ENCODE data around the gene PCDHGA11. TPM values are rescaled to one million over a fixed set of nuclear protein-coding genes. Genes with fewer than 3 reads are reported as not detected.
"Not testable (repeated sequence)": the region's sequence is repeated elsewhere in the genome, so short reads cannot be mapped to it uniquely, and the experiment has no call there.

PCDHGA11 gene
- total and polyA plus RNA-seq, 2 experiments from 2014 or later, result 15.3 to 21.7 TPM

DNA sequence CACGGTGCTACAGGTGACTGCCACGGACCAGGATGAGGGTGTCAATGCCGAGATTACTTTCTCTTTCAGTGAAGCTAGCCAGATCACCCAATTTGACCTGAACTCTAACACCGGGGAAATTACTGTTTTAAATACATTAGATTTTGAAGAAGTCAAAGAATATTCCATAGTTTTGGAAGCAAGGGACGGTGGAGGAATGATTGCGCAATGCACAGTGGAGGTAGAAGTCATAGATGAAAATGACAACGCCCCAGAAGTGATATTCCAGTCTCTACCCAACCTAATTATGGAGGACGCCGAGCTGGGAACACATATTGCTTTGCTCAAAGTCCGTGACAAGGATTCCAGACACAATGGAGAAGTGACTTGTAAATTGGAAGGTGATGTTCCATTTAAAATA is 32.2 kb upstream of the PCDHGA11 start:
- no peaks in the 10 kb centered on the region for H3K9me3 ChIP-seq (ENCODE audit: low read depth)
- no peak overlapping the region for H3K4me3 ChIP-seq
- no peaks in the 10 kb centered on the region for H3F3A ChIP-seq (ENCODE audit: insufficient read depth)
- in situ Hi-C loops (cut with MboI), result no loop called here
- H3K4me1 ChIP-seq (ENCODE audit: insufficient read depth), result no peaks in the 10 kb centered on the region
- 47% methylated on average over 10 of the region's 10 CpGs for WGBS, 2 experiments (ENCODE audit: low coverage in 1 of 2, low lambda C conversion rate in 2 of 2, missing lambda C conversion rate in 2 of 2)
- H3K4me2 ChIP-seq (ENCODE audit: unreplicated experiment), result no peak overlapping the region
- H3K36me3 ChIP-seq (ENCODE audit: low read depth), result no peaks in the 10 kb centered on the region
- no peak for TF ChIP-seq EZH2 (IDR thresholded peaks at IDR 0.05; ENCODE audit: insufficient read depth, poor library complexity, severe bottlenecking)
- no peak for TF ChIP-seq EZH2phosphoT487 (IDR thresholded peaks at IDR 0.05; ENCODE audit: insufficient read depth, low read depth)
- no peaks in the 10 kb centered on the region for H3K27me3 ChIP-seq (replicated peaks; ENCODE audit: insufficient read depth)
- no peak overlapping the region for H3K27ac ChIP-seq
- no peak overlapping the region for H2AFZ ChIP-seq
- H3K9ac ChIP-seq, result no peak overlapping the region
- H3K9me2 ChIP-seq (ENCODE audit: insufficient read depth), result no peaks in the 10 kb centered on the region
- H4K20me1 ChIP-seq (ENCODE audit: insufficient read depth), result no peaks in the 10 kb centered on the region
- DNase-seq, result no peak
- H3K79me2 ChIP-seq (ENCODE audit: insufficient read depth), result no peaks in the 10 kb centered on the region

DNA sequence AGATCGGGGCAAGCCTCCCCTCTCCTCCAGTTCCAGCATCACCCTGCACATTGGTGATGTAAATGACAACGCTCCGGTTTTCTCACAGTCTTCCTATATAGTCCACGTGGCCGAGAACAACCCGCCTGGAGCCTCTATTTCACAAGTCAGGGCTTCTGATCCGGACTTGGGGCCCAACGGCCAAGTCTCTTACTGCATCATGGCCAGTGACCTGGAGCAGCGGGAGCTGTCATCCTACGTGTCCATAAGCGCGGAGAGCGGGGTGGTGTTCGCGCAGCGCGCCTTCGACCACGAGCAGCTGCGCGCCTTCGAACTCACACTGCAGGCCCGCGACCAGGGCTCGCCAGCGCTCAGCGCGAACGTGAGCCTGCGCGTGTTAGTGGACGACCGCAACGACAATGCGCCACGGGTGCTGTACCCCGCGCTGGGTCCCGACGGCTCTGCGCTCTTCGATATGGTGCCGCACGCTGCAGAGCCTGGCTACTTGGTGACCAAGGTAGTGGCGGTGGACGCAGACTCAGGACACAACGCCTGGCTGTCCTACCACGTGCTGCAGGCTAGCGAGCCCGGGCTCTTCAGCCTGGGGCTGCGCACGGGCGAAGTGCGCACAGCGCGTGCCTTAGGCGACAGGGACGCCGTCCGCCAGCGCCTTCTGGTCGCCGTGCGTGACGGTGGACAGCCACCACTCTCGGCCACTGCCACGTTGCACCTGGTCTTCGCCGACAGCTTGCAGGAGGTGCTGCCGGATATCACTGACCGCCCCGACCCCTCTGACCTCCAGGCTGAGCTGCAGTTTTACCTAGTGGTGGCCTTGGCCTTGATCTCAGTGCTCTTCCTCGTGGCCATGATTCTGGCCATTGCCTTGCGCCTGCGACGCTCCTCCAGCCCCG is 31.5 kb upstream of the PCDHGA11 start:
- Histone ChIP-seq H3K4me1 (ENCODE audit: insufficient read depth) (no peaks in the 10 kb centered on the region), H3K79me2 (ENCODE audit: insufficient read depth) (no peaks in the 10 kb centered on the region), H3K9ac (no peak overlapping the region), H2AFZ (no peak overlapping the region), H3K4me2 (ENCODE audit: unreplicated experiment) (no peak overlapping the region), H4K20me1 (ENCODE audit: insufficient read depth) (no peaks in the 10 kb centered on the region), H3K4me3 (no peak overlapping the region), H3K27ac (no peak overlapping the region), H3K9me3 (ENCODE audit: low read depth) (no peaks in the 10 kb centered on the region), H3K9me2 (ENCODE audit: insufficient read depth) (no peaks in the 10 kb centered on the region), H3K27me3 (replicated peaks; ENCODE audit: insufficient read depth) (no peaks in the 10 kb centered on the region), H3K36me3 (ENCODE audit: low read depth) (no peaks in the 10 kb centered on the region), H3F3A (ENCODE audit: insufficient read depth) (no peaks in the 10 kb centered on the region)
- DNase-seq, result no peak
- in situ Hi-C loops (cut with MboI), result no loop called here
- TF ChIP-seq EZH2 (IDR thresholded peaks at IDR 0.05; ENCODE audit: insufficient read depth, poor library complexity, severe bottlenecking), result no peak
- no peak for TF ChIP-seq EZH2phosphoT487 (IDR thresholded peaks at IDR 0.05; ENCODE audit: insufficient read depth, low read depth)
- WGBS, 2 experiments (ENCODE audit: low coverage in 1 of 2, low lambda C conversion rate in 2 of 2, missing lambda C conversion rate in 2 of 2), result 42 to 43% methylated on average over 56 to 72 of the region's 77 CpGs

DNA sequence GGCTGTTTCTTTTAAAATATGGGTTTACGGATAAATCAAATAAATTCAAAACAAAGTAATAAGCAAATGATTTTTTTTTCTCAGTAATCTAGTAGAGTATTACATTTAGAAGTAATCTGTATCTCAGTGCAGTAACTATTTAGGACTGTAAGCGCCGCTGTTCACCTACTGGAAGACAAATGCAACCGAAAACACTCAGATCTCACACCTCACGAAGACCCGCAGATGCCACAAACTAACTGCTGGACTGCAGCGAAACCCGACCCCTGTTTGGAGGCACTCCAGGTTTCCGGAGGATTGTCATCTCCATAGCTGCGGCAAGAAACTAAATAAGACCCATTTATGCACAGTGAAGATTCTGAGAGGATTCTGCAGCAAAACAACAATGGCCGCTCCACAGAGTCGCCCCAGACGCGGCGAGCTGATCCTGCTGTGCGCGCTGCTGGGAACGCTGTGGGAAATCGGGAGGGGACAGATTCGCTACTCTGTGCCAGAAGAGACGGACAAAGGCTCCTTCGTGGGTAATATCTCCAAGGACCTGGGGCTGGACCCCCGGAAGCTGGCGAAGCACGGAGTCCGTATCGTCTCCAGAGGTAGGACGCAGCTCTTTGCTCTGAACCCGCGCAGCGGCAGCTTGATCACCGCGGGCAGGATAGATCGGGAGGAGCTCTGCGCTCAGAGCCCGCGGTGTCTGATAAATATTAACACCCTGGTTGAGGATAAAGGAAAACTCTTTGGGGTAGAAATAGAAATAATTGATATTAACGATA is 28.2 kb upstream of the PCDHGA11 start, which contains the start of gene PCDHGA8:
PCDHGA8 (plus strand) TSS at position 205 of the 770 bp plus-strand sequence; CDS start at position 386, 181 bp downstream.
- Histone ChIP-seq H3K9ac (no peak within 1 kb of the TSS), H3K27ac (no peak within 1 kb of the TSS), H4K20me1 (ENCODE audit: insufficient read depth) (no peaks in the 10 kb centered on the region), H3K4me3 (no peak within 1 kb of the TSS), H3K4me2 (ENCODE audit: unreplicated experiment) (no peak within 1 kb of the TSS), H2AFZ (0 out of 2 replicates have a peak within 1 kb of the TSS, but pooled peaks have one; percentile 4), H3F3A (ENCODE audit: insufficient read depth) (peaks cover 5% of the 10 kb centered on the region; the same call in 1 of the 2 replicates), H3K79me2 (ENCODE audit: insufficient read depth) (no peaks in the 10 kb centered on the region), H3K9me2 (ENCODE audit: insufficient read depth) (no peaks in the 10 kb centered on the region), H3K4me1 (ENCODE audit: insufficient read depth) (no peaks in the 10 kb centered on the region), H3K36me3 (ENCODE audit: low read depth) (no peaks in the 10 kb centered on the region), H3K27me3 (replicated peaks; ENCODE audit: insufficient read depth) (no peaks in the 10 kb centered on the region), H3K9me3 (ENCODE audit: low read depth) (no peaks in the 10 kb centered on the region)
- in situ Hi-C loops (cut with MboI), result no loop called here
- 38% methylated on average over 38 of the region's 38 CpGs for WGBS, 2 experiments (ENCODE audit: low coverage in 1 of 2, low lambda C conversion rate in 2 of 2, missing lambda C conversion rate in 2 of 2)
- peak; percentile 48 for DNase-seq
- TF ChIP-seq EZH2 (IDR thresholded peaks at IDR 0.05; ENCODE audit: insufficient read depth, poor library complexity, severe bottlenecking) (no peak), EZH2phosphoT487 (IDR thresholded peaks at IDR 0.05; ENCODE audit: insufficient read depth, low read depth) (no peak)

DNA sequence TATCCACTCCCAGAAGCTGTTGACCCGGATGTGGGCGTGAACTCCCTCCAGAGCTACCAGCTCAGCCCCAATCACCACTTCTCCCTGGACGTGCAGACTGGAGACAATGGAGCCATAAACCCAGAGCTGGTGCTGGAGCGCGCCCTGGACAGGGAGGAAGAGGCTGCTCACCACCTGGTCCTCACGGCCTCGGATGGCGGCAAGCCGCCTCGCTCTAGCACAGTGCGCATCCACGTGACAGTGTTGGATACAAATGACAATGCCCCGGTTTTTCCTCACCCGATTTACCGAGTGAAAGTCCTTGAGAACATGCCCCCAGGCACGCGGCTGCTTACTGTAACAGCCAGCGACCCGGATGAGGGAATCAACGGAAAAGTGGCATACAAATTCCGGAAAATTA is 27.6 kb upstream of the PCDHGA11 start:
- Histone ChIP-seq H3K9me2 (ENCODE audit: insufficient read depth) (no peaks in the 10 kb centered on the region), H3K9me3 (ENCODE audit: low read depth) (no peaks in the 10 kb centered on the region), H3K27me3 (replicated peaks; ENCODE audit: insufficient read depth) (no peaks in the 10 kb centered on the region), H3K4me2 (ENCODE audit: unreplicated experiment) (no peak overlapping the region), H3K4me3 (no peak overlapping the region), H2AFZ (no peak overlapping the region), H3K4me1 (ENCODE audit: insufficient read depth) (no peaks in the 10 kb centered on the region), H3F3A (ENCODE audit: insufficient read depth) (peaks cover 5% of the 10 kb centered on the region; the same call in 1 of the 2 replicates), H3K27ac (no peak overlapping the region), H4K20me1 (ENCODE audit: insufficient read depth) (no peaks in the 10 kb centered on the region), H3K79me2 (ENCODE audit: insufficient read depth) (no peaks in the 10 kb centered on the region), H3K9ac (no peak overlapping the region), H3K36me3 (ENCODE audit: low read depth) (no peaks in the 10 kb centered on the region)
- 41 to 43% methylated on average over 21 of the region's 21 CpGs for WGBS, 2 experiments (ENCODE audit: low coverage in 1 of 2, low lambda C conversion rate in 2 of 2, missing lambda C conversion rate in 2 of 2)
- DNase-seq, result no peak
- TF ChIP-seq EZH2 (IDR thresholded peaks at IDR 0.05; ENCODE audit: insufficient read depth, poor library complexity, severe bottlenecking), result no peak
- no peak for TF ChIP-seq EZH2phosphoT487 (IDR thresholded peaks at IDR 0.05; ENCODE audit: insufficient read depth, low read depth)
- in situ Hi-C loops (cut with MboI), result no loop called here

DNA sequence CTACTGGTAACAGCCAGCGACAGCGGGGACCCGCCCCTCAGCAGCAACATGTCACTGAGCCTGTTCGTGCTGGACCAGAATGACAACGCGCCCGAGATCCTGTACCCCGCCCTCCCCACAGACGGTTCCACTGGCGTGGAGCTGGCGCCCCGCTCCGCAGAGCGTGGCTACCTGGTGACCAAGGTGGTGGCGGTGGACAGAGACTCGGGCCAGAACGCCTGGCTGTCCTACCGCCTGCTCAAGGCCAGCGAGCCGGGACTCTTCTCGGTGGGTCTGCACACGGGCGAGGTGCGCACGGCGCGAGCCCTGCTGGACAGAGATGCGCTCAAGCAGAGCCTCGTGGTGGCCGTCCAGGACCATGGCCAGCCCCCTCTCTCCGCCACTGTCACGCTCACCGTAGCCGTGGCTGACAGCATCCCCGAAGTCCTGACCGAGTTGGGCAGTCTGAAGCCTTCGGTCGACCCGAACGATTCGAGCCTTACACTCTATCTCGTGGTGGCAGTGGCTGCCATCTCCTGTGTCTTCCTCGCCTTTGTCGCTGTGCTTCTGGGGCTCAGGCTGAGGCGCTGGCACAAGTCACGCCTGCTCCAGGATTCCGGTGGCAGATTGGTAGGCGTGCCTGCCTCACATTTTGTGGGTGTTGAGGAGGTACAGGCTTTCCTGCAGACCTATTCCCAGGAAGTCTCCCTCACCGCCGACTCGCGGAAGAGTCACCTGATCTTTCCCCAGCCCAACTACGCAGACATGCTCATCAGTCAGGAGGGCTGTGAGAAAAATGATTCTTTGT is 26.3 kb upstream of the PCDHGA11 start:
- H4K20me1 ChIP-seq (ENCODE audit: insufficient read depth); H3K27ac ChIP-seq; H3K9ac ChIP-seq; H2AFZ ChIP-seq; H3F3A ChIP-seq (ENCODE audit: insufficient read depth); H3K27me3 ChIP-seq (replicated peaks; ENCODE audit: insufficient read depth); H3K4me2 ChIP-seq (ENCODE audit: unreplicated experiment); H3K9me2 ChIP-seq (ENCODE audit: insufficient read depth); H3K4me3 ChIP-seq; DNase-seq; H3K36me3 ChIP-seq (ENCODE audit: low read depth); H3K9me3 ChIP-seq (ENCODE audit: low read depth); in situ Hi-C loops (cut with MboI); H3K4me1 ChIP-seq (ENCODE audit: insufficient read depth); H3K79me2 ChIP-seq (ENCODE audit: insufficient read depth): not testable (repeated sequence)
- 54 to 55% methylated on average over 38 to 44 of the region's 53 CpGs for WGBS, 2 experiments (ENCODE audit: low coverage in 1 of 2, low lambda C conversion rate in 2 of 2, missing lambda C conversion rate in 2 of 2)

Data from GM23248 (cell line).